ENCODE data around the gene RAI1. TPM values are rescaled to one million over a fixed set of nuclear protein-coding genes. Genes with fewer than 3 reads are reported as not detected.

Gene RAI1
- total and polyA plus RNA-seq, 7 donors: 1.8 to 31.9 (median 9.3) TPM

DNA sequence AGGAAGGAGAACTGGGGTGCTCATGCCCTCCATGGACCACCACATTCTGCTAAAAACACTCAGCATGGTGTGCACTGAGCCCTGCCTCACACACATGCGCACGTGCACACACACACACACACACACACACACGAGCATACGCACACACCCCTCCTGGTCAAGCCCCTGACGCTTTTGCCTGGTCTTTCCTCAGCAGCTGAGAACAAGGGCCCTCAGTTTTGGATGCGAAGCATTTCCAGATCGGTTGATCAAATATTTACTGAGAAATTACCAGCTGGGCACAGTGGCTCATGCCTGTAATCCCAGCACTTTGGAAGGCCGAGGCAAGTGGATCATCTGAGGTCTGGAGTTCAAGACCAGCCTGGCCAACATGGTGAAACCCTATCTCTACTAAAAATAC is 20.1 kb upstream of the RAI1 start:
- peaks cover 0 to 9% (median 7%) of the 10 kb centered on the region in 4 donors for H3K4me1 ChIP-seq
- no peak for TF ChIP-seq POLR2A (IDR thresholded peaks at IDR 0.05)
- TF ChIP-seq POLR2AphosphoS5 (IDR thresholded peaks at IDR 0.05): no peak
- TF ChIP-seq EP300 (IDR thresholded peaks at IDR 0.05): no peak
- TF ChIP-seq, protein P1, sequence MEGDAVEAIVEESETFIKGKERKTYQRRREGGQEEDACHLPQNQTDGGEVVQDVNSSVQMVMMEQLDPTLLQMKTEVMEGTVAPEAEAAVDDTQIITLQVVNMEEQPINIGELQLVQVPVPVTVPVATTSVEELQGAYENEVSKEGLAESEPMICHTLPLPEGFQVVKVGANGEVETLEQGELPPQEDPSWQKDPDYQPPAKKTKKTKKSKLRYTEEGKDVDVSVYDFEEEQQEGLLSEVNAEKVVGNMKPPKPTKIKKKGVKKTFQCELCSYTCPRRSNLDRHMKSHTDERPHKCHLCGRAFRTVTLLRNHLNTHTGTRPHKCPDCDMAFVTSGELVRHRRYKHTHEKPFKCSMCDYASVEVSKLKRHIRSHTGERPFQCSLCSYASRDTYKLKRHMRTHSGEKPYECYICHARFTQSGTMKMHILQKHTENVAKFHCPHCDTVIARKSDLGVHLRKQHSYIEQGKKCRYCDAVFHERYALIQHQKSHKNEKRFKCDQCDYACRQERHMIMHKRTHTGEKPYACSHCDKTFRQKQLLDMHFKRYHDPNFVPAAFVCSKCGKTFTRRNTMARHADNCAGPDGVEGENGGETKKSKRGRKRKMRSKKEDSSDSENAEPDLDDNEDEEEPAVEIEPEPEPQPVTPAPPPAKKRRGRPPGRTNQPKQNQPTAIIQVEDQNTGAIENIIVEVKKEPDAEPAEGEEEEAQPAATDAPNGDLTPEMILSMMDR (IDR thresholded peaks at IDR 0.05): no peak
- H3K36me3 ChIP-seq: no peaks in the 10 kb centered on the region
- intact Hi-C loops (cut with DNase I): no loop called here
- no peak overlapping the region for H3K27ac ChIP-seq
- H3K27me3 ChIP-seq: no peaks in the 10 kb centered on the region
- no peak for DNase-seq
- peaks cover 0 to 8% (median 3%) of the 10 kb centered on the region in 4 donors for H3K9me3 ChIP-seq
- no peak overlapping the region for H3K4me3 ChIP-seq
- WGBS, 2 donors: 37 to 67% methylated on average over 8 of the region's 8 CpGs

DNA sequence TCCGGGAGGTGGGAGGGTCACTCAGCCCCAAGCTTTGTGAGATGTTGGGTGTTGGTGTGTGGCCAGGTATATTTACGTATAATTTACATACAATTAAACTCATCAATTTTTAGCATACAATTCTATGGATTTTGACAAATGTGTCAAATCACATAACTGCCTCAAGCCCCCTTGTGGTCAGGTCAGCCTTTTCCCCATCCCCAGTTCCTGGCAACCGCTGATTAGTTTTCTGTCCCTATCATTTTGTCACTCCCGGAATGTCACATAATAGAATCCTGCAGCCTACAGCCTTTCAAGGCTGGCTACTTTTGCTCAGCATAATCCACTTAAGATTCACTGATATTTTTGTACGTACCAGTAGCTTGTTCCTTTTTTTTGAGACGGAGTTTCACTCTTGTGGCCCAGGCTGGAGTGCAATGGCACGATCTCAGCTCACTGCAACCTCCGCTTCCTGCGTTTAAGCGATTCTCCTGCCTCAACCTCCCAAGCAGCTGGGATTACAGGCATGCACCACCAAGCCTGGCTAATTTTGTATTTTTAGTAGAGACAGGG is 19.3 kb upstream of the RAI1 start:
- DNase-seq: no peak
- H3K4me3 ChIP-seq: no peak overlapping the region
- TF ChIP-seq EP300 (IDR thresholded peaks at IDR 0.05) (no peak), POLR2A (IDR thresholded peaks at IDR 0.05) (no peak), POLR2AphosphoS5 (IDR thresholded peaks at IDR 0.05) (no peak)
- TF ChIP-seq, protein P1 (IDR thresholded peaks at IDR 0.05): no peak
- 83 to 93% methylated on average over 10 of the region's 10 CpGs for WGBS, 2 donors
- H3K4me1 ChIP-seq: peaks cover 0 to 9% (median 7%) of the 10 kb centered on the region in 4 donors
- intact Hi-C loops (cut with DNase I): no loop called here
- peaks cover 0 to 8% (median 3%) of the 10 kb centered on the region in 4 donors for H3K9me3 ChIP-seq
- H3K27me3 ChIP-seq: no peaks in the 10 kb centered on the region
- no peak overlapping the region for H3K27ac ChIP-seq
- no peaks in the 10 kb centered on the region for H3K36me3 ChIP-seq

DNA sequence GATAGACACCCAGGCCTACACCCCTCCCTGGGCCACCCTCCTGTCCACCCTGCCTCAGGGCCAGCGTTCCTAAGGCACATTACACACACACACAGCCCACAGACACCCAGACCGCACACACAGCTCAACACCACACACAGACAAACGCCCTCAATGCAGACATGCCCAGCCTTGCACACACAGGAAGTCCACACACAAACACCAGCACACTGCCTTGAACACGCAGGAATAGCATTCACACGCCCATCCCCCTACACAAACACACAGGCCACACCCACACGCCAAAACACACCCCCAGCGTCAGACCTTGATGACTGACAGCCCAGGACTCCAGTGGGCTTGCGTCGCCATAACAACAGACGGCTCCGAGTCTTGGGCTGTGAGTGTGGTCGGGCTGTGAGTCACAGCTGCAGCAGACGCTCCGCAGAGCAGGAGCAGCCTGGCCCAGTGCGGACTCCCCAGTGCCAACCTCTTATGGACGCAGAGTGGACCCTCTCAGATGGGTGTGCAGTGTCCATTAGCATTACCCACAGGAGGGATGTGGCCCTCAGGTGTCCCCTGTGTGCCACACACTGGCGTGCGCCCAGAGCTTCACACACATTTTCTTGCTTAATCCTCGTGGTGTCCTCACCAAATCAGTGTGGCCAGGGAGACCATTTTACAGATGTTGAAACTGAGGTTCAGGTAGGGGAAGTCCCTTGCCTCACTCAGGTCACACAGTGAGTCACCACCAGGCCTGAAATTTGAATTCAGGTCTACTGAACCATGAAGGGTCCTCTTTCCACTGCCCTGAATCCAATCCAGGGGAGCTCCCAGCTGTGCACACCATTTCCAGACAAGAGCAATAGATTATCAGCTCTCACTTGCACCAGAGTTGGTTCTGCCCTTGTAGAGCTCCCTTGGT is 17.8 kb upstream of the RAI1 start:
- H3K4me1 ChIP-seq: peaks cover 0 to 9% (median 7%) of the 10 kb centered on the region in 4 donors
- H3K9me3 ChIP-seq: peaks cover 0 to 8% (median 1%) of the 10 kb centered on the region in 4 donors
- no peak overlapping the region for H3K4me3 ChIP-seq
- TF ChIP-seq, protein P1 (IDR thresholded peaks at IDR 0.05): no peak
- TF ChIP-seq POLR2AphosphoS5 (IDR thresholded peaks at IDR 0.05): no peak
- no peak for TF ChIP-seq POLR2A (IDR thresholded peaks at IDR 0.05)
- no peak for TF ChIP-seq EP300 (IDR thresholded peaks at IDR 0.05)
- no peaks in the 10 kb centered on the region for H3K36me3 ChIP-seq
- peak; percentile 77 for DNase-seq
- intact Hi-C loops (cut with DNase I): no loop called here
- 32 to 55% methylated on average over 19 of the region's 19 CpGs for WGBS, 2 donors
- no peak overlapping the region for H3K27ac ChIP-seq
- H3K27me3 ChIP-seq: no peaks in the 10 kb centered on the region

DNA sequence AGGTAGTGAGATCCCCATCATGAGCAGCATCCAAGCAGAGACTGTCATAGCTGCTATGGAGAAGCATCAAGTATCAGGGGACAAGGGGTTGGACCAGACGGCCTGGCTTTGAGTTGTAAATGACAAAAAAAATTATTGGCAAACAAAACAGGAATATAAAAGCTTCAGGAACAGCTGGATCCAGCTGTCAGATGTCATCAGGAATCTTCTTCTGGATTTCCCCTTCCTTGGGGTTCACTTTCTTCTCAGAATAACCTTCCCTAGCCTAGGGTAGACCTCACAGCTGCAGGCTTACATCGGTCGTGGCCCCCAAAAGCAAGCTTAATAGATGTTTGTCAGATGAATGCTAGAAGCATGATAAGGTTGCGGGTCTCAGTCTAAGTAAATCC is 17.2 kb upstream of the RAI1 start:
- no peaks in the 10 kb centered on the region for H3K27me3 ChIP-seq
- peaks cover 0 to 7% (median 1%) of the 10 kb centered on the region in 4 donors for H3K9me3 ChIP-seq
- peaks cover 0 to 9% (median 7%) of the 10 kb centered on the region in 4 donors for H3K4me1 ChIP-seq
- WGBS, 2 donors: 77 to 80% methylated on average over 4 of the region's 4 CpGs
- H3K36me3 ChIP-seq: no peaks in the 10 kb centered on the region
- no peak for TF ChIP-seq POLR2A (IDR thresholded peaks at IDR 0.05)
- TF ChIP-seq, protein P1 (IDR thresholded peaks at IDR 0.05): no peak
- TF ChIP-seq POLR2AphosphoS5 (IDR thresholded peaks at IDR 0.05): no peak
- no peak for TF ChIP-seq EP300 (IDR thresholded peaks at IDR 0.05)
- no peak for DNase-seq
- H3K4me3 ChIP-seq: no peak overlapping the region
- intact Hi-C loops (cut with DNase I): no loop called here
- no peak overlapping the region for H3K27ac ChIP-seq

All from sigmoid colon (tissue), 7 donors.